Mammary epithelial cell (primary cell): ENCODE measurements around the gene MFN1.

Experiments used
- EZH2 ChIP-seq: IDR thresholded peaks from 2 replicates; pipeline ENCODE4 v1.6.1; 2012; ENCODE audit warnings: low read length, inconsistent platforms, borderline replicate concordance
- TF ChIP-seq, protein P1 (sequence below), 2 donors: IDR thresholded peaks in 1 of 2; conservative IDR thresholded peaks in 1 of 2; 2 replicates each; pipeline ENCODE4 v1.5.1; 2011 to 2012; ENCODE audit warnings: inconsistent platforms in 2 of 2, low read length in 2 of 2, mild to moderate bottlenecking in 2 of 2, control low read depth in 1 of 2, low read depth in 1 of 2; ENCODE audit not compliant: insufficient read depth in 1 of 2; ENCODE audit errors: extremely low read depth in 1 of 2

DNA sequence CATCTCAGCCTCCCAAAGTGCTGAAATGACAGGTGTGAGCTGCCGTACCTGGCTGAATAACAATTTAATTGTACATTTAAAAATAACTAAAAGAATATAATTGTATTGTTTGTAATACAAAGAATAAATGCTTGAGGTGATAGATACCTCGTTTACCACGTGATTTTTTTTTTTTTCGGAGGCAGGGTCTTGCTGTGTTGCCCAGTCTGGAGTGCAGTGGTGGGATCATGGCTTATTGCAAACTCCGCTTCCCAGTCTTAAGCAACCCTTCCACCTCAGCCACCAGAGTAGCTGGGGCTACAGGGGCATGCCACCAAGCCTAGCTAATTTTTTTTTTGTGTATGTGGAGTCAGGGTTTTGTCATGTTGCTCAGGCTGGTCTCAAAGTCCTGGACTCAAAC lies 15.8 kb downstream of the MFN1 start:
- TF ChIP-seq, protein P1, sequence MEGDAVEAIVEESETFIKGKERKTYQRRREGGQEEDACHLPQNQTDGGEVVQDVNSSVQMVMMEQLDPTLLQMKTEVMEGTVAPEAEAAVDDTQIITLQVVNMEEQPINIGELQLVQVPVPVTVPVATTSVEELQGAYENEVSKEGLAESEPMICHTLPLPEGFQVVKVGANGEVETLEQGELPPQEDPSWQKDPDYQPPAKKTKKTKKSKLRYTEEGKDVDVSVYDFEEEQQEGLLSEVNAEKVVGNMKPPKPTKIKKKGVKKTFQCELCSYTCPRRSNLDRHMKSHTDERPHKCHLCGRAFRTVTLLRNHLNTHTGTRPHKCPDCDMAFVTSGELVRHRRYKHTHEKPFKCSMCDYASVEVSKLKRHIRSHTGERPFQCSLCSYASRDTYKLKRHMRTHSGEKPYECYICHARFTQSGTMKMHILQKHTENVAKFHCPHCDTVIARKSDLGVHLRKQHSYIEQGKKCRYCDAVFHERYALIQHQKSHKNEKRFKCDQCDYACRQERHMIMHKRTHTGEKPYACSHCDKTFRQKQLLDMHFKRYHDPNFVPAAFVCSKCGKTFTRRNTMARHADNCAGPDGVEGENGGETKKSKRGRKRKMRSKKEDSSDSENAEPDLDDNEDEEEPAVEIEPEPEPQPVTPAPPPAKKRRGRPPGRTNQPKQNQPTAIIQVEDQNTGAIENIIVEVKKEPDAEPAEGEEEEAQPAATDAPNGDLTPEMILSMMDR (conservative IDR thresholded peaks at IDR 0.05 in 1 of 2, IDR thresholded peaks at IDR 0.05 in 1 of 2; ENCODE audit: extremely low read depth in 1 of 2, insufficient read depth in 1 of 2, low read depth in 1 of 2, low read length in 2 of 2) = no peak
- TF ChIP-seq EZH2 = no peak
